CD4-positive, alpha-beta T cell treated with Interleukin-4 for 4 hours (primary cell): Measurements from ENCODE around the gene TFE3.
"Not testable (repeated sequence)": the region's sequence is repeated elsewhere in the genome, so short reads cannot be mapped to it uniquely, and the experiment has no call there.

Source experiments
- DNase-seq: peaks from one replicate; pipeline ENCODE4 v3.0.0-alpha.2; 2020

TFE3 gene

DNA sequence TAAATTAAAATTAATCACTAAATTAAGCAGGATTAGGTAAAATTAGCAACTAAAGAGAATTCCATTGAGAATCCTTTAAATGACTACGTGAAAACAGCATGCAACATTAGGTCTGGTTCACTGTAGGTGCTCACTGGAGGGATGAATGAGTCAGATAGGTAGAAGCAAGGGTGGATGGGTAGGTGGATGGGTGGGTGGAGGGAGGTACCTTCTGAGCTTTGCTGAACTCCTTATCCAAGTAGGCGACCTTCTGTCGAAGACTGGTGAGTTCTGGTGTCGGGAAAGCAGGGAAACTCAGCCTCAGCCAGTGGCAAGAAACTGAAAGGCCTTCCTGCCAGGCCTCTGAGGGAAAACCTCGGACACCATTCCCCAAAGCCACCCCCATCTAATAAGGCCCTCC is 44.1 kb downstream of the TFE3 start:
- DNase-seq, result no peak

DNA sequence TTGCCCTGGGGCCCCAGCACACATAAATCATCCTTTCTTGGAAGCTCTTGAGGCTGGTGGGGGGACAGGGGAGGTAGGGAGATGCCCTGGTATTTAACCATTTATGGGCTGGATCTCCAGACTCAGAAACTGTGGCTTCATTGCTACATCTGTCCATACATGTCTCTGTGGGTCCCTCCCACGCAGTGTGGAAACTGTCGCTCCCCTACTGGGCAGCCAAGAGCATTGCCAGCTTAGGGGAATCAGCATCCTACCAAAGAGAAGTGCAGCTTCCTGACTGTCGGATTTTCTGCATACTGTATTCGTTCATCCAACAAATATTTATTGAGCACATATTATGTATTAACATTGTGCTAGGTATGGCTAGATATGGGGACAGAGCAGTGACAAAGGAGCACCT is 44.8 kb downstream of the TFE3 start:
- DNase-seq, result no peak

DNA sequence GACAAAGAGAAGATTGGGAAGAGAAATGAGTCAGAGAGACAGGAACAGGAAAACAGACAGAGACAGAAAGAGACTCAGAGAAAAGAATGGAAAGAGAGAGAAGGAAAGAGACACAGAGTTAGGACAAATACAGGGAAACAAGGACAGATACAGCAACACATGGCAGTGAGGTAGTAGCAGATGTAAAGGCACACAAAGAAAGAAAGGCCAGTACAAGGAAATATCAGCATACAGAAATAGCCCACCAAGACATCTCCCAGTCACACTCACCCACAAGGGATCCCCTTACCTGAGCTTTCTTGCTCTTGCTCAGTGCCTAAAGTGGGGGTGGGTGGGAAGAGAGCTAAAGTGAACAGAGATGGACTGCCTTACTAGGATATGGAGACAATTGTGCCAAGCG is 45.3 kb downstream of the TFE3 start:
- DNase-seq, result no peak

DNA sequence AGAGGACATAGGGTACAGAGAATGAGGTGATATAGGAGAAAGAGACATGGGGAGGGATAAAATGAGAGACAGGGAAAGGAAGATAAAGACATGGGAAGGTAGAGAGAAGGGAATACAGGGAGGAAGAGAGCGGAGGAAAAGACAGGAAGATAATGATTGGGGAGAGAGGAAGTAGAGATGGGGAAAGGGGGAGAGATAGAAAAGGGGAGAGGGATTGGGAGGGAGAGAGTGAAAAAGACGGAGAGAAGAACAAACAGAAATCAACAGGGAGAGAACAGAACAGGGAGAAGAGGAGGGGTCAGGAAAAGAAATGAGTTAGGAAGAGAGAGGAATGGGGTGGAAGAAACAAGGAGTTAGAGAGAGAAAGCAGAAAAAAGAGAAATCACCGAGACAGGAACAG is 45.7 kb downstream of the TFE3 start:
- DNase-seq, result no peak

DNA sequence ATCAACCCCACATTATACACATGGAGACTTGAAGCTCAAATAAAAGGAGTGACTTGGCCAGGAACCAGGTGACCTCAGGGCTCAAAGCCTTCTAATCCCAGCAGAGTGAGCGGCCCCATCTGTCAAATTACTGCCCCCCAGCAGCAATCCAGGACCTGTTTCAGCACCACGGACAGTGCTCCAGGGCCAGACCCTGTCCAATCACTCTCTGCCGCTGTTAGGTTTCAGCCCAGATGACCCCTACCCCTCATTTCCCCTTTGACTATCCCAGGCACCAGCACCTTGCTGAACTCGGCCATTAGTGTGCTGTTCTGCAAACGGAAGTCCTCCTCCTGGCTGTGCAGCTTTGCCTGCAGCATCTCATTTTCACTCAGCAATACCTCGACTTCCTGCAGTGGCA is 46.2 kb downstream of the TFE3 start:
- DNase-seq, result no peak

DNA sequence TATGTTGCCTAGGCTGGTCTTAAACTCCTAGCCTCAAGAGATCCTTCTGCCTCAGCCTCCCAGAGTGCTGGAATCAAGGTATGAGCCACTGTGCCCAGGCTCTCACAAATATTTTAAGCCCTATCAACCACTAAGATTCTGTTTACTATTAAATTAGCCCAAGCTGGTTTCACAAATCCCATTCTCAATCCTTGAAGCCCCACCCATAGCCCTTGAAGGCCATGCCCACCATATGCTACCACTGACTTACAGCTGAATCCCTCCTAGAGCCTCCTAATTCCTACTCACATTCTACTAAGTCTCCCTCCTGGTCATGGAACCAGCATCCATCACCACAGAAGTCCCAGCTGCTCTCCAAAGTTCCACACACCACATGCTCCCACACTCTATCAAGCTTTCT is 50.8 kb downstream of the TFE3 start:
- DNase-seq, result no peak

DNA sequence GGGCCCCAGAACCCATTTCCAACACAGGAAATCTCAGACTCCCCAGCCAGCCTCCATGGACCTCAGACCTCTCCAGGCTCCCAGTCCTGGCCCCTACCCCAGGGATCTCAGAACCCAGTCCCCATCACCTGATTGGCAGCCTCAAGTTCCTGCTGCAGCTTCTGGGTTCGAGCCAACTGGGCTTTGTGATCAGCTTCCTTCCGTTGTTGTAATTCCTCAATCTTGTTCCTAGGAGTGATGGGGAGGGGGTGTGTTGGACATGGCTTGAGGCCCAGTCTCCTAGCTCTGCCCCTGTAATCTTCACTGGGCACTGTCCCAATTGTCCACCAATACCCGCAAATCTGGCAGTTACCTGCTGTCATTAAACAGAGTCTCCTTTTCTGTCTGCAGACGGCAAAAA is 53.7 kb downstream of the TFE3 start:
- DNase-seq, result no peak

DNA sequence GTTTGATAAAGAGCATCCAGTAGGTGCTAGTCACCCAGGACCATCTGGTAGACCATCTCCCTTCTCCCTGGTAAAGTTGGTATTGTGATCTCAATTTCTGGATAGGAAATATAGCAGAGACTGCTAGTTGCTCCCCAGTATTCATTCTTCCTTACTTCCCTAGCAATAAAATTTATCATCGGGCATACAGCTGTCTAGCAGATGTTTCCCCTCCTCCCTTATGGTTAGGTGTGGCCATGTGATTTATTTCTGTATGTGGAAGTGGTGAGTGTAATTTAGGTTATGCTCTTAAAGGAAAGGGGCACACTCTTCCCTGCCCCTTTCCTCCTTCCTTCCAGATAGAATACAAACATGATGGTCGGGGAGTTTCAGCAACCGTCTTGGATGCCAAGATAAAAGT is 59.3 kb downstream of the TFE3 start:
- no peak for DNase-seq

DNA sequence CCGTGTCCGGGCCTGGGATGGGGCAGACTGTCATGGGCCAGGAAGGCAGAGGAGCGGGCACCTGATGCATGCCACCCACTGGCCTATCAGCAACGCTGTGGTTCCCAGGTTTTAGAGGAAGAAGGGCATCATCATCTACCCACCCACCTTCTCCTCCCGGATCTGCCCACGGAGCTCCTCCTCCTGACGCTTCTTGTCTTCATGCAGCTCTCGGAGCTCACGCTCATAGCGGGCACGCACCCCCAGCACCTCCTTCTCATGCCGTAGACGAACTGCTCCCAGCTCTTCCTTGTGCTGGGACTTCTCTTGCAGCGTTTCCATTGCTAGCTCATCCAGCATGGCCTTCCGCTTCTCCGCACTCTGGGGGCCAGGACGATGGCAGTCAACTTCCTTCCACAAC is 60.1 kb downstream of the TFE3 start:
- no peak for DNase-seq

DNA sequence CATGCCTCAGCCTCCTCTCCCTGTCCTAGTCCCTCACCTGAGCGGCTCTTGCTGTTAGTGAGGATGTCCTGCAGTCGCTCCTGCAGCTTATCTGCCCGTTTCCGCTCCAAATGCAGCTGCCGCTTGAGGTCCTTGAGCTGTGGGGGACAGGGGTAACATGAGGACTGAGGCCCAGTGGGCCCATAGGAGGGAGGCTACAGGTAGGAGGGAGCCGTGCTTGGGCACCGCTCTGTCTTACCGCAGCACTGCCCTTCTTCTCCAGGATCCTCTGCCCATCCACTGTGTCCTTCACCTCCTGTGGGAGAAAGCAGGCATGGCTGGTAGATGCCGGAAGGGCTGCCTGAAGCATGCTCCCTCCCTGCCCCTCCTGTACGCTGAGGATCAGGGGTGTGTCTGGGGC is 62.0 kb downstream of the TFE3 start:
- DNase-seq, result no peak

DNA sequence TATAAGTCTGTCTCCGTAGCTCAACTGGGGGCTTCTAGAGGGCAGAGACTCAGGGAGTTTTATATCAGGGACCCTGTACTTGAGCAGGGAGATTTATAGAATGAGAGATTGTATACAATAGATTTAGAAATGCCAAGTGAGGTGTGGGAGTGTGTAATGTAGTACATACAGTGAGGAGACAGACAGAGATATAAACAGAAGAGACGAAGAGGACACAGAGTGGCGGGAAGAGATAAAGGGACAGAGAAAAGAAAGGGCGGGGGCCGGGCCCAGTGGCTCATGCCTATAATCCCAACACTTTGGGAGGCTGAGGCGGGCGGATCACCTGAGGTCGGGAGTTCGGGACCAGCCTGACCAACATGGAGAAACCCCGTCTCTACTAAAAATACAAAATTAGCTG is 62.8 kb downstream of the TFE3 start:
- DNase-seq, result not testable (repeated sequence)
